ENCODE measurements around the gene RANBP2. TPM values are rescaled to one million over a fixed set of nuclear protein-coding genes. Genes with fewer than 3 reads are reported as not detected.
"Not testable (repeated sequence)": the region's sequence is repeated elsewhere in the genome, so short reads cannot be mapped to it uniquely, and the experiment has no call there.

The RANBP2 gene
- 67.7 TPM for total RNA-seq (ENCODE audit: unreplicated experiment)
- long read RNA-seq, partial matches to known transcripts: 1 of 2 reads
- long read RNA-seq, other reads (novel, unspliced or antisense): 1 of 2 reads

- TF ChIP-seq CTCF (IDR thresholded peaks at IDR 0.05; ENCODE audit: unreplicated experiment): no peak
- H3K4me3 Mint-ChIP-seq (ENCODE audit: unreplicated experiment): peak within 1 kb of the TSS; percentile 96
- H3K9me3 Mint-ChIP-seq (ENCODE audit: unreplicated experiment): no peaks in the 10 kb centered on the region
- H3K36me3 Mint-ChIP-seq (ENCODE audit: low read depth, unreplicated experiment): no peaks in the 10 kb centered on the region
- H3K27me3 Mint-ChIP-seq (ENCODE audit: unreplicated experiment): no peaks in the 10 kb centered on the region
- peak; percentile 91 for DNase-seq (ENCODE audit: low spot score)
- peak within 1 kb of the TSS; percentile 81 for H3K27ac Mint-ChIP-seq (ENCODE audit: unreplicated experiment)
- H3K4me1 Mint-ChIP-seq (ENCODE audit: unreplicated experiment): peaks cover 12% of the 10 kb centered on the region
Measured at GRCh38 chr2:108719149-108720044, at the start of gene RANBP2. Gene RANBP2, plus strand, starts transcription at chr2:108719482. Its CDS starts 125 bp downstream, at chr2:108719607.

- H3K27me3 Mint-ChIP-seq (ENCODE audit: unreplicated experiment); H3K4me3 Mint-ChIP-seq (ENCODE audit: unreplicated experiment); H3K9me3 Mint-ChIP-seq (ENCODE audit: unreplicated experiment); DNase-seq (ENCODE audit: low spot score); H3K4me1 Mint-ChIP-seq (ENCODE audit: unreplicated experiment); H3K27ac Mint-ChIP-seq (ENCODE audit: unreplicated experiment); H3K36me3 Mint-ChIP-seq (ENCODE audit: low read depth, unreplicated experiment): not testable (repeated sequence)
Measured at GRCh38 chr2:108670282-108670681, 49.0 kb upstream of the RANBP2 start.

DNA sequence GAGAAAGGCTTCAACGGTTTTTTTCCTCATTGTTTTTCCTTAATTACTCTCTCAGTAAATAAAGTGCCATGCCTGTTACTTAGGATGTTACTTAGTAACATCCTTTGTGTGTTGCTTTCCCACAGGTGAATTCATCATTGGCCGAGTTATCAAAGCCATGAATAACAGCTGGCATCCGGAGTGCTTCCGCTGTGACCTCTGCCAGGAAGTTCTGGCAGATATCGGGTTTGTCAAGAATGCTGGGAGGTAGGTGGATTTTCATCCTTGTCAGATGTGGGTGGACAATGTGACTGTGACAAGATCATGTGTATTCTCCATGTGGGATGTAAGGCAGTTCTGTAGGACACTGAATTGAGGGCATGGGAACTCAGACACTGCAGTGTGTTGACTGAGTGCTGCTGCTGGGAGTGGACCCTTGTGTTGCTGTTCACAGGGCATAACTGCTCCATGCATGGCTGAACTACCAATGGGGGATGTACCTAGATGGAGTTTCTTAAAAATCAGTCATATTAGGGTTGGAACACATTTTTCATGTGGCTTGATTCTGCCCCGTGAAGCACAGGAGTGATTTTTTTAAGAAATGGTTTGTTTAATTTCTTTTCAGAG lies 47.0 kb upstream of the RANBP2 start:
- not testable (repeated sequence) for H3K9me3 Mint-ChIP-seq (ENCODE audit: unreplicated experiment); H3K27me3 Mint-ChIP-seq (ENCODE audit: unreplicated experiment); DNase-seq (ENCODE audit: low spot score); H3K36me3 Mint-ChIP-seq (ENCODE audit: low read depth, unreplicated experiment); H3K4me1 Mint-ChIP-seq (ENCODE audit: unreplicated experiment); H3K27ac Mint-ChIP-seq (ENCODE audit: unreplicated experiment); H3K4me3 Mint-ChIP-seq (ENCODE audit: unreplicated experiment)

DNA sequence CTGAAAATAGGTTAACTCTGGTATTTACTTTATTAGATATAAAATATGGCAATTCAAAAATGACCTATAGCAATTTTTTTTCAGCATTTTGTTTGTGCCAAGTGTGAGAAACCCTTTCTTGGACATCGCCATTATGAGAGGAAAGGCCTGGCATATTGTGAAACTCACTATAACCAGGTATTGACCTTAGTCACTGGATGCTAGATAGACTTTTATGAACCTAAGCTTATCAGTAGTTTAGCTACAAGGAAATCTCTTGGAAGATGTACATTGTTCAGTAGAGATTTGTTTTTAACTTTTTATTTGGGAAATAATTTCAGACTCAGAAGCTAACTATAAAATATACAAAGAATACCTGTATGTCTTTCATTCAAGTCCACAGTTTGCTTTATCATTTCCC lies 42.8 kb upstream of the RANBP2 start:
- Mint-ChIP-seq H3K4me1 (ENCODE audit: unreplicated experiment) (peaks cover 29% of the 10 kb centered on the region), H3K36me3 (ENCODE audit: low read depth, unreplicated experiment) (peaks cover 18% of the 10 kb centered on the region)
- not testable (repeated sequence) for H3K27me3 Mint-ChIP-seq (ENCODE audit: unreplicated experiment); H3K4me3 Mint-ChIP-seq (ENCODE audit: unreplicated experiment); H3K9me3 Mint-ChIP-seq (ENCODE audit: unreplicated experiment); H3K27ac Mint-ChIP-seq (ENCODE audit: unreplicated experiment); DNase-seq (ENCODE audit: low spot score)

DNA sequence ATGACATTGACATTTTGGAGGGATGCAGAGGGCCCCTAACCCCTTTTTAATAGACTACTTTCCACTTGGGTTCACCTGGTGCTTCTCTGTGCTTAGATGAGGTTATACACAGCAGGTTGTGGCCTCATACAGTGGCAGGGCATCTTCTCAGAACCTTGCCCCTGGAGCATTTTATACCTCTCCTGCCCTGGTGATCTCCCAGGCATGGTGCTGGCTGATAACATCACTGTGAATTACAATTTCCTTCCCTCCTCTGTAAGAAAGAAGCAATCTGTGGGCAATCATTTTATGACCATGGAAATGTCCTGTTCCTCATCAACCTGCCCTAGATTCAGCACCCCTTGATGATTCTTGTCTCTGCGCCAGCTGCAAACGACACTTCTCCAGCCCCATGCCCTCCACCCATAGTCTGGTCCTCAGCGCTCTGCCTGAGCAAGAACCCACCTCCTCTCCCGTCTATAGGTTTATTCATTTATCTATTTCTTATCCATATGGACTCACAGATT lies 42.0 kb upstream of the RANBP2 start:
- Mint-ChIP-seq H3K4me1 (ENCODE audit: unreplicated experiment) (peaks cover 29% of the 10 kb centered on the region), H3K36me3 (ENCODE audit: low read depth, unreplicated experiment) (peaks cover 18% of the 10 kb centered on the region), H3K27ac (ENCODE audit: unreplicated experiment) (peak overlapping the region; percentile 30)
- not testable (repeated sequence) for DNase-seq (ENCODE audit: low spot score); H3K9me3 Mint-ChIP-seq (ENCODE audit: unreplicated experiment); H3K4me3 Mint-ChIP-seq (ENCODE audit: unreplicated experiment); H3K27me3 Mint-ChIP-seq (ENCODE audit: unreplicated experiment)

DNA sequence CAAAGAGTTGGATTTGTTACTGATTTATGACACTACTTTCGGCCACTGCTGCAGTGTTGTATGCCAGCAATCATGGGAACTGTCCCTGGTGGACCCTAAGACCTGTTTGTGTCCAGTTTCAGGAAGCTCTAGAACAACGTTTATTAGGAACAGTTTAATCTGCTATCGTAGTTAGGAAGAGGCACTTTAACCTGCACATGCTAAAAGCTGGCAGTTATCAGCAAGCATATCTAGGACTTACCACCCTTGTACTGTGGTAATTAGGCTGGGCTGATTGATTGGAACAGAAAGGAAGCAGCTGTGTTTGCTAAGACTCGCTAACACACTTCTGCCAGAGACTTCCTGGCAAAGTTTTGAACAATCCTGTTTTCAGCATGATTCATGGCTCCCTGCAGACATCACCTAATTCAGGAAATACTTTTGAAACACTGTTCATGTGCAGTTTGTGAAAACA lies 41.1 kb upstream of the RANBP2 start:
- Mint-ChIP-seq H3K4me1 (ENCODE audit: unreplicated experiment) (peaks cover 29% of the 10 kb centered on the region), H3K36me3 (ENCODE audit: low read depth, unreplicated experiment) (peaks cover 16% of the 10 kb centered on the region), H3K27ac (ENCODE audit: unreplicated experiment) (peak overlapping the region; percentile 97)
- not testable (repeated sequence) for H3K4me3 Mint-ChIP-seq (ENCODE audit: unreplicated experiment); DNase-seq (ENCODE audit: low spot score); H3K9me3 Mint-ChIP-seq (ENCODE audit: unreplicated experiment); H3K27me3 Mint-ChIP-seq (ENCODE audit: unreplicated experiment)

GRCh38 chr2:108680805-108681204 lies 38.5 kb upstream of the RANBP2 start:
- Mint-ChIP-seq H3K27ac (ENCODE audit: unreplicated experiment) (peak overlapping the region; percentile 61), H3K4me1 (ENCODE audit: unreplicated experiment) (peaks cover 26% of the 10 kb centered on the region), H3K36me3 (ENCODE audit: low read depth, unreplicated experiment) (peaks cover 13% of the 10 kb centered on the region)
- not testable (repeated sequence) for H3K9me3 Mint-ChIP-seq (ENCODE audit: unreplicated experiment); DNase-seq (ENCODE audit: low spot score); H3K27me3 Mint-ChIP-seq (ENCODE audit: unreplicated experiment); H3K4me3 Mint-ChIP-seq (ENCODE audit: unreplicated experiment)

- not testable (repeated sequence) for H3K36me3 Mint-ChIP-seq (ENCODE audit: low read depth, unreplicated experiment); H3K4me1 Mint-ChIP-seq (ENCODE audit: unreplicated experiment); H3K9me3 Mint-ChIP-seq (ENCODE audit: unreplicated experiment); H3K4me3 Mint-ChIP-seq (ENCODE audit: unreplicated experiment); DNase-seq (ENCODE audit: low spot score); H3K27ac Mint-ChIP-seq (ENCODE audit: unreplicated experiment); H3K27me3 Mint-ChIP-seq (ENCODE audit: unreplicated experiment)
Measured at GRCh38 chr2:108688818-108689756, 30.2 kb upstream of the RANBP2 start.

GRCh38 chr2:108690001-108690400 lies 29.3 kb upstream of the RANBP2 start:
- H3K27ac Mint-ChIP-seq (ENCODE audit: unreplicated experiment); H3K36me3 Mint-ChIP-seq (ENCODE audit: low read depth, unreplicated experiment); H3K4me3 Mint-ChIP-seq (ENCODE audit: unreplicated experiment); H3K27me3 Mint-ChIP-seq (ENCODE audit: unreplicated experiment); DNase-seq (ENCODE audit: low spot score); H3K4me1 Mint-ChIP-seq (ENCODE audit: unreplicated experiment); H3K9me3 Mint-ChIP-seq (ENCODE audit: unreplicated experiment): not testable (repeated sequence)

Data from endothelial cell (in vitro differentiated cells).